ENCODE results near the gene PRRT4.

The PRRT4 gene

GRCh38 chr7:128407233-128407589, 45.7 kb upstream of the PRRT4 start:
- DNase-seq (ENCODE audit: low spot score), result no peak
- H3K4me3 ChIP-seq, result no peak overlapping the region
- H3K27ac ChIP-seq, result peak overlapping the region in 1 of 2 donors; percentile 93

GRCh38 chr7:128406314-128407232, 45.1 kb upstream of the PRRT4 start:
- TF ChIP-seq CTCF (IDR thresholded peaks at IDR 0.05), result no peak
- Histone ChIP-seq H3K4me3 (peak overlapping the region; percentile 92), H3K27ac (peak overlapping the region in 1 of 2 donors; percentile 93)
- DNase-seq (ENCODE audit: low spot score), result no peak

More at GRCh38 chr7:128407233-128407589, 45.7 kb upstream of the PRRT4 start:
- no peak for TF ChIP-seq CTCF (IDR thresholded peaks at IDR 0.05)

GRCh38 chr7:128405471-128406313, 44.2 kb upstream of the PRRT4 start:
- no peak for DNase-seq (ENCODE audit: low spot score)
- no peak for TF ChIP-seq CTCF (IDR thresholded peaks at IDR 0.05)
- Histone ChIP-seq H3K27ac (peak overlapping the region; percentile 63 to 93), H3K4me3 (peak overlapping the region; percentile 92)

GRCh38 chr7:128404886-128405470, 43.5 kb upstream of the PRRT4 start:
- peak overlapping the region; percentile 63 to 93 for H3K27ac ChIP-seq
- no peak for DNase-seq (ENCODE audit: low spot score)
- TF ChIP-seq CTCF (IDR thresholded peaks at IDR 0.05), result no peak
- H3K4me3 ChIP-seq, result peak overlapping the region; percentile 92

- no peak for TF ChIP-seq CTCF (IDR thresholded peaks at IDR 0.05)
- Histone ChIP-seq H3K4me3 (peak overlapping the region; percentile 92), H3K27ac (no peak overlapping the region)
- DNase-seq (ENCODE audit: low spot score), result no peak
Observed at GRCh38 chr7:128404143-128404681, 42.7 kb upstream of the PRRT4 start.

- no peak for TF ChIP-seq CTCF (IDR thresholded peaks at IDR 0.05)
- H3K27ac ChIP-seq, result no peak overlapping the region
- H3K4me3 ChIP-seq, result no peak overlapping the region
- DNase-seq (ENCODE audit: low spot score), result no peak
Observed at GRCh38 chr7:128403676-128404075, 42.2 kb upstream of the PRRT4 start.

Measured in coronary artery (tissue), 2 donors.